GM12892 (cell line): Measurements from ENCODE around the gene ABCA5.

Experiments used
- DNase-seq: peaks from one replicate; pipeline ENCODE4 v3.0.0; 2011; ENCODE audit not compliant: insufficient read length
- FAIRE-seq: peaks from 2 replicates; lab custom pipeline; 2011; peaks lifted over from hg19 to GRCh38; lab: Jason Lieb, UNC
- POLR2A ChIP-seq: IDR thresholded peaks from 2 replicates; pipeline ENCODE4 v1.6.1; 2011; ENCODE audit warnings: low read depth, low read length, control low read depth
- POLR2AphosphoS5 ChIP-seq: IDR thresholded peaks from 2 replicates; pipeline ENCODE4 v1.6.1; 2011; ENCODE audit warnings: low read depth, low read length, control low read depth
- TAF1 ChIP-seq: IDR thresholded peaks from 2 replicates; pipeline ENCODE4 v1.6.1; 2011; ENCODE audit warnings: low read depth, mild to moderate bottlenecking, control low read depth, low read length, borderline replicate concordance

Gene ABCA5

GRCh38 chr17:69350911-69351310 is 24.0 kb upstream of the ABCA5 start:
- FAIRE-seq (no peak), DNase-seq (no peak)
- TF ChIP-seq POLR2AphosphoS5 (no peak), TAF1 (no peak), POLR2A (no peak)

DNA sequence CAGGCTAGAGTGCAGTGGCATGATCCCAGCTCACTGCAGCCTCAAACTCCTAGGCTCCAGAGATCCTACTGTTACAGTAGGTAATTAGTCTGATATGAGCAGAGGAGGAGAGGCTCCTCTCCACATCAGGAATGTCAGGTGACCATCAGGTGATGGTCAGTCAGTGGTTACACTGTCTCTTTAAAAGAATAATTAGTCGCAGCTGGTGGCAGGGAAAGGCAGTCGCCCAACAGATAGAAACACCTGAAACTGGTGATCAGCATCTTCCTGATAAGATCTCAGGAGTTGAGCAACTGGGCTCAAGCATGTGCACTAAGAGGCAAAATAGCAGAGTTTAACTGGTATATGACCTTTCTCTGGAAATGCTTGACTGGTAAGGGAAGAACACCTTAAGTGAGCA is 21.5 kb upstream of the ABCA5 start:
- TF ChIP-seq TAF1: no peak
- no peak for TF ChIP-seq POLR2AphosphoS5
- no peak for TF ChIP-seq POLR2A
- no peak for FAIRE-seq

DNA sequence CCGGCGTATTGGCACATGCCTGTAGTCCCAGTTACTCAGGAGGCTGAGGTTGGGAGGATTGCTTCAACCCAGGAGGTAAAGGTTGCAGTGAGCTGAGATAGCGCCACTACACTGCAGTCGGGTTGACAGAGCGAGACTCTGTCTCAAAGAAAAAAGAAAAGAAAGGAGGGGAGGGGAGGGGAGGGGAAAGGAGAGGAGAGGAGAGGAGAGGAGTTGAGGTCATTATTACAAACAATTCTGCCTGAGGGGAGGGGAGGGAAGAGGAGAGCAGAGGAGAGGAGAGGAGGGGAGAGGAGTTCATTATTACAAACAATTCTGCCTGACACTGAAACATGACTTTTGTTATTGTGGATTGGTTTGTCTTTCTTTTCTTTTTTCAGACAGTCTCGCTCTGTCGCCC is 19.8 kb upstream of the ABCA5 start:
- no peak for FAIRE-seq
- TF ChIP-seq POLR2A (no peak), TAF1 (no peak), POLR2AphosphoS5 (no peak)
- DNase-seq: no peak

More for the DNA sequence above, 21.5 kb upstream of the ABCA5 start:
- no peak for DNase-seq

GRCh38 chr17:69344939-69345338 is 18.0 kb upstream of the ABCA5 start:
- no peak for TF ChIP-seq TAF1
- TF ChIP-seq POLR2AphosphoS5: no peak
- FAIRE-seq: no peak
- DNase-seq: no peak

GRCh38 chr17:69342896-69343644 is 16.1 kb upstream of the ABCA5 start:
- FAIRE-seq (peak; percentile 75), DNase-seq (no peak)
- TF ChIP-seq TAF1: no peak
- no peak for TF ChIP-seq POLR2A
- no peak for TF ChIP-seq POLR2AphosphoS5

DNA sequence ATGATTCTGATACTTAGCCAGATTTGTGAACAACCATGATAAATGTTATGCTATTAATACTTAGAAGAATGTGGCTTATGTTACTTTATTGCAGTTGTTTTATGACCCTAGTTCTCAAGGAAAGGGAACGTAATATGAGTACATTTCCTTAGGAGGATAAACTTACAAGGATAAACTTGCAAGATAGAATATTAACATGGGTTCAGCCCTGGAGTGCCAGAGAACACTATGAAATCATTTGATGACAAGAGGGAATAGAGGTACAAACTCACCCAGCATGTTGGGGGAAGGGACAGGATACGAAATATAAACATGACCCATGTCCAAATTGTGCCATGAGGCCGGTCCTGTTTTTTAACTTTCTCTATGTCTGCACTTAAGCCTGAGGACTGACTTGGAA is 13.0 kb upstream of the ABCA5 start:
- DNase-seq (no peak), FAIRE-seq (no peak)
- TF ChIP-seq POLR2A (no peak), TAF1 (no peak), POLR2AphosphoS5 (no peak)

- no peak for FAIRE-seq
- no peak for TF ChIP-seq POLR2AphosphoS5
- TF ChIP-seq POLR2A: no peak
- TF ChIP-seq TAF1: no peak
- no peak for DNase-seq
Observed at GRCh38 chr17:69336996-69337395, 10.1 kb upstream of the ABCA5 start.

- no peak for FAIRE-seq
- DNase-seq: no peak
- no peak for TF ChIP-seq TAF1
- TF ChIP-seq POLR2AphosphoS5: no peak
- no peak for TF ChIP-seq POLR2A
Observed at GRCh38 chr17:69336580-69336979, 9.6 kb upstream of the ABCA5 start.

DNA sequence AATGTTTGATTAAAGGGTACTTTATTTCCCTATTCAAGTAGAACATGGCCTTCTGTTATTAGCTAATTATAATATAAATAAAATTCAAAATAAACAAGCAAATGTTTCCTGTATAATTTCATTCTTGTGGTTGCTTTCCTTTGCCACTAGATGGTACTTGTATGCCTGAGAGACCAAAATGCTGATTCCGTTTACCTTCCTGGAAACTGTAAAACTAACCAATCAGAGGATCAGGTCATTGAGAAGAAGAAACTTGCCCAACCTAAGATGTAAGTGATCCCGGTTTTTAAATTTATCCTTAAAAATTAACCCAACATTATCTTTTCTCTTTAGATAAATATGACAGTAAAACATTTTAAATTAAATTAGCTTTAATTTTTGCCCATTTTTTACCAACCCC is 8.1 kb upstream of the ABCA5 start:
- FAIRE-seq: no peak
- no peak for DNase-seq
- TF ChIP-seq POLR2A (no peak), TAF1 (no peak), POLR2AphosphoS5 (no peak)

DNA sequence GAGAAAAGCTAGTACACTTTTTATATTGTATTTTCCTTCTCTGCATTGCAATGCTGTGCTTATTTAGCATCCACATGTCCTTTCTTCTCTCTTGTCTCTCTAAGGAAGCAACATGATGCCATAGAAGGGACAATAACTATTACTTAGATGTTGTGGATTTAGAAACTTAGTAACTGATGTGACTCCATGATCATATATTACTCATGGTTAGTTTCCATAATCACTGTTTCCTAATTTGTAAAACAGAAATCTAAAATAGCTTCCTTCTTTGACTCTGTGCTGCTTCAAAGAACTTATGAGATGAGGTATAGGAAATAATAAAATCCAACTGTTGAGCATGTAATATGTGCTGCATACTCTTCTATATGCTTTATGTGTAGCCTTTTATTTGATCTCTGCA is 6.6 kb upstream of the ABCA5 start:
- FAIRE-seq (no peak), DNase-seq (no peak)
- TF ChIP-seq POLR2AphosphoS5: no peak
- no peak for TF ChIP-seq TAF1
- TF ChIP-seq POLR2A: no peak

- TF ChIP-seq POLR2AphosphoS5 (no peak), TAF1 (no peak), POLR2A (no peak)
- DNase-seq: no peak
Observed at GRCh38 chr17:69331756-69332155, 4.8 kb upstream of the ABCA5 start.

DNA sequence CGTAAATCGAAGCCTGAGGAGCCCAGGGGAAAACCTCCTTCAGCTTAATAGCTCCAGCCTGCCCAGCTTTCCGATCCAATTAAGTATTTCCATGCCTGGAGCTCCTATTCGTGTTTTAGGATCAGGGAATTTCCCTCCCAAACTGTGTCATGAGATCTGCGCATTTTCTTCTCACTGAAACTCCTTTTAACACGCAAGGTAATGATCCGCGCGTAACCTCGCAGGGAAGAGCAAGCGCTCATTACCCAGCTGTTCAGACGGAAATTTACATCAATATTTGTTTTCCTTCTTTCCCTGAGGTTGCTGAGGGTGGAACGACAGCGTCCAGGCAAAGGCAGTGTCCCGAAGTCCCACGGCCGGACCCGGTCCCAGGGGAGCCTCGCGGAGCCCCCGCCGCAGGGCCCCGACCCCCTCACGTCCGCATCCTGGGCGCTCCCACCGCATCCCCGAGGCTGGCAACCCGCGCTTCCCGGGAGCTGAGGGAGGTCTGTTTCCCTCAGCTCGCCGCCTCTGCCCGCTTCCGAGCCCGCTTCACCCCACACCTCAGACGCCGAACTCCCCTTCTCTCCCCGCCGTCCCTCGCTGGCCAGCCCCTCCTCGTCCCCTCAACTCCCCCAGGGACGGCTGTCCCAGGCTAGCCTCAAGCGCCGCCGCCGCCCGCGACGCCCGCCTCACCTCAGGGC is 415 bp downstream of the ABCA5 start:
- FAIRE-seq (peak; percentile 21), DNase-seq (no peak)
- TF ChIP-seq POLR2A (no peak), POLR2AphosphoS5 (no peak), TAF1 (no peak)

More at GRCh38 chr17:69331756-69332155, 4.8 kb upstream of the ABCA5 start:
- no peak for FAIRE-seq
